ENCODE measurements around the gene RILPL1.

DNA sequence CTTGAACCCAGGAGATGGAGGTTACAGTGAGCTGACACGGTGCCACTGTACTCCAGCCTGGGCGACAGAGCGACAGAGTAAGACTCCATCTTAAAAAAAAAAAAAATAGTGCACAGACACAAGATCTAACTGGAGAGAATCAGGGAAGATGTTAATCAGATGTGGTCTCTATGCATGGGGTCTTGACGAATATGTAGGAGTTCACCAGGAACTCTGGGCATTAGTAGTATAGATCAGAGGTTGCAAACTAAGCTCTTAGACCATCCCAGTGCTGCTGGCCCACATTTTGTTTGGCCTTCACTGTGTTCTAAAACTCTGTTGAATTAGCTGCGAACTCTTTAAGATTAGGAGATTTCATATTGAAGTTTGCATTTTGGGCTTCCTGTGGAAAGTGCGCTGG, 43.9 kb downstream of the RILPL1 start:
- TF ChIP-seq, protein P1, sequence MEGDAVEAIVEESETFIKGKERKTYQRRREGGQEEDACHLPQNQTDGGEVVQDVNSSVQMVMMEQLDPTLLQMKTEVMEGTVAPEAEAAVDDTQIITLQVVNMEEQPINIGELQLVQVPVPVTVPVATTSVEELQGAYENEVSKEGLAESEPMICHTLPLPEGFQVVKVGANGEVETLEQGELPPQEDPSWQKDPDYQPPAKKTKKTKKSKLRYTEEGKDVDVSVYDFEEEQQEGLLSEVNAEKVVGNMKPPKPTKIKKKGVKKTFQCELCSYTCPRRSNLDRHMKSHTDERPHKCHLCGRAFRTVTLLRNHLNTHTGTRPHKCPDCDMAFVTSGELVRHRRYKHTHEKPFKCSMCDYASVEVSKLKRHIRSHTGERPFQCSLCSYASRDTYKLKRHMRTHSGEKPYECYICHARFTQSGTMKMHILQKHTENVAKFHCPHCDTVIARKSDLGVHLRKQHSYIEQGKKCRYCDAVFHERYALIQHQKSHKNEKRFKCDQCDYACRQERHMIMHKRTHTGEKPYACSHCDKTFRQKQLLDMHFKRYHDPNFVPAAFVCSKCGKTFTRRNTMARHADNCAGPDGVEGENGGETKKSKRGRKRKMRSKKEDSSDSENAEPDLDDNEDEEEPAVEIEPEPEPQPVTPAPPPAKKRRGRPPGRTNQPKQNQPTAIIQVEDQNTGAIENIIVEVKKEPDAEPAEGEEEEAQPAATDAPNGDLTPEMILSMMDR (IDR thresholded peaks at IDR 0.05) = no peak
- no peak for TF ChIP-seq POLR2A (IDR thresholded peaks at IDR 0.05)

Measured in gastroesophageal sphincter (tissue), 3 donors.